ENCODE results near the gene DNAJB4.
"Not testable (repeated sequence)": the region's sequence is repeated elsewhere in the genome, so short reads cannot be mapped to it uniquely, and the experiment has no call there.

Gene DNAJB4

GRCh38 chr1:78064886-78065285 is 60.1 kb downstream of the DNAJB4 start:
- DNase-seq (ENCODE audit: low read depth): not testable (repeated sequence)

All from HS-27A (cell line).